HG03460 (cell line): ENCODE measurements around the gene RNF130.

Experiments used
- ATAC-seq: cut with Tn5 transposase; IDR thresholded peaks from one replicate; pipeline ENCODE4 v1.9.1; 2021; ENCODE audit not compliant: unreplicated experiment

The RNF130 gene

GRCh38 chr5:179923436-179923835 lies 148.1 kb downstream of the RNF130 start:
- ATAC-seq = no peak

GRCh38 chr5:179920175-179920574 lies 151.4 kb downstream of the RNF130 start:
- ATAC-seq = no peak

- ATAC-seq = no peak
These were observed 152.0 kb downstream of the RNF130 start for GRCh38 chr5:179919487-179920060.

GRCh38 chr5:179918742-179919486 lies 152.6 kb downstream of the RNF130 start:
- ATAC-seq = no peak

- no peak for ATAC-seq
These were observed 155.0 kb downstream of the RNF130 start for GRCh38 chr5:179916523-179916922.

GRCh38 chr5:179915406-179915935 lies 156.1 kb downstream of the RNF130 start:
- no peak for ATAC-seq

GRCh38 chr5:179914032-179914755 lies 157.4 kb downstream of the RNF130 start:
- ATAC-seq = no peak

GRCh38 chr5:179913461-179913860 lies 158.1 kb downstream of the RNF130 start:
- ATAC-seq = no peak

GRCh38 chr5:179912951-179913350 lies 158.6 kb downstream of the RNF130 start:
- ATAC-seq = no peak

GRCh38 chr5:179912386-179912785 lies 159.2 kb downstream of the RNF130 start:
- no peak for ATAC-seq

- no peak for ATAC-seq
These were observed 162.3 kb downstream of the RNF130 start for GRCh38 chr5:179909224-179909623.

- no peak for ATAC-seq
These were observed 163.0 kb downstream of the RNF130 start for GRCh38 chr5:179908528-179908927.

- ATAC-seq = peak; percentile 92
These were observed 163.8 kb downstream of the RNF130 start, which contains the start of gene TBC1D9B for GRCh38 chr5:179907556-179908324. TBC1D9B (minus strand) TSS chr5:179907897; CDS start chr5:179907821, 76 bp downstream.

- no peak for ATAC-seq
These were observed 164.6 kb downstream of the RNF130 start for GRCh38 chr5:179906795-179907555.

GRCh38 chr5:179906294-179906794 lies 165.2 kb downstream of the RNF130 start:
- no peak for ATAC-seq

- no peak for ATAC-seq
These were observed 166.4 kb downstream of the RNF130 start for GRCh38 chr5:179905161-179905560.
